Measurements from ENCODE around the gene ATP11C.
"Not testable (repeated sequence)": the region's sequence is repeated elsewhere in the genome, so short reads cannot be mapped to it uniquely, and the experiment has no call there.

Gene ATP11C

DNA sequence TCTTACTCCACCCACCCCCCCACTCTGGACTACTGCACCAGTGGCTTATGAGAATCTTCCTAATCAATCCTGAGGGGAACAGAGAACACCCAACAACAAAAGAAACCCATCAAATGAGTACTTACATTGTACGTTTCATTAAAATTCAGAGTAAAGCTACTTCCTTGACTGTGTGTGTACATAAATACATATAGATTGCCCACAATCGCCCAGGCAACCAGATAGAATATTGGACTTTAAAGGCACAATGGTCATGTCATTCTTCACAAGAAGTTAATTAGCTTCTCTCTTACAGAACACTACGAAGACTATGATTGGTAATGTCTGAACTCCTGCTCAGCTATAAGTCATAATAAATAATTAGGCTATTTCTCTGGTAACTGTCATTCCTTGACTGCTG, 12.2 kb upstream of the ATP11C start:
- Histone ChIP-seq H3K27me3 (ENCODE audit: control insufficient read depth, insufficient read depth, low read length) (no peaks in the 10 kb centered on the region), H3K4me3 (ENCODE audit: low read length) (no peak overlapping the region)

DNA sequence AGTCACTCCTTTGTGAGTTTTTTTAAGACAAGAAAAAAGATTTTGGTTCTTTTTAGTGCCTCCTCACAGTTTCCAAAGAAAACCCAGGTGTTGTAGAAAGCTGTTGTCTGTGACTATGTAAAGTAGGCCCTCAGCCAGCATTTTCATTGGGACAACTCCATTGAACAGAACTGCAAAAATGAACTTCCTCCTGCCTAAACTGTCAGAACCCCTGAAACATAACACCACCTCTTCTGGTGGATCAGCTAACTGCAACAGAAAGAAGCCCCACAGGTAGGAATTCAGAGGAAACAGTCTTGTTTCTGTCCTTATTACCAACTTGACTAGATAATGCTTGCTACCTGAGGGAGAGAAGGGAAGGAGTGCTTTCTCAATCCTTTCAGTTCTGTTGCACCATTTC, 3.4 kb upstream of the ATP11C start:
- H3K27me3 ChIP-seq (ENCODE audit: control insufficient read depth, insufficient read depth, low read length) = no peaks in the 10 kb centered on the region
- no peak overlapping the region for H3K9ac ChIP-seq (ENCODE audit: low read length)
- H3K27ac ChIP-seq (ENCODE audit: low read depth, low read length) = no peak overlapping the region
- no peaks in the 10 kb centered on the region for H3K36me3 ChIP-seq (ENCODE audit: control insufficient read depth, insufficient read depth, low read length)
- H3K4me3 ChIP-seq (ENCODE audit: low read length) = no peak overlapping the region
- no peaks in the 10 kb centered on the region for H3K4me1 ChIP-seq (ENCODE audit: control insufficient read depth, insufficient read depth, low read length)

More for the DNA sequence above, 12.2 kb upstream of the ATP11C start:
- no peak overlapping the region for H3K9ac ChIP-seq (ENCODE audit: low read length)
- H3K27ac ChIP-seq (ENCODE audit: low read depth, low read length) = no peak overlapping the region
- H3K36me3 ChIP-seq (ENCODE audit: control insufficient read depth, insufficient read depth, low read length) = no peaks in the 10 kb centered on the region
- no peaks in the 10 kb centered on the region for H3K4me1 ChIP-seq (ENCODE audit: control insufficient read depth, insufficient read depth, low read length)

DNA sequence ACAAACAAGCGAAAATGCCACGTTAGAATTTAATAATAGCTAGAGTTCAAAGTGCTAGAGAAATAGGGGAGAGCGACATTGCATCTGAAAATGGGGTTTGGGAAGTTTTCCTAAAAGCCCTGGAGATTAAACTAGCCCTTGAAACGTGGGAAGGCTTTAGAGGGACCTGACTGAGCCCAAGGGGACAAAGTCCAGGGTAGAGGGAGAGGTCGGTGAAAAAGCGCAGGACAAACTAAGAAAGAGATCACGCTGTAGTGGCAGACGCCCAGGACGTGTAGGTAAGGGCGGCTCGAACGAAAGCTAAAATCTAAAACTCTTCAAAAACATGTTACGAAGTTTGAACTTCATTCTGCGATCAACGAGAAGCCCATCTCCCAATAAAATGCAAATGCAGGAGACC, 1.1 kb upstream of the ATP11C start:
- H3K4me3 ChIP-seq (ENCODE audit: low read length) = peak overlapping the region; percentile 60
- no peaks in the 10 kb centered on the region for H3K27me3 ChIP-seq (ENCODE audit: control insufficient read depth, insufficient read depth, low read length)
- H3K4me1 ChIP-seq (ENCODE audit: control insufficient read depth, insufficient read depth, low read length) = no peaks in the 10 kb centered on the region
- H3K9ac ChIP-seq (ENCODE audit: low read length) = no peak overlapping the region
- no peaks in the 10 kb centered on the region for H3K36me3 ChIP-seq (ENCODE audit: control insufficient read depth, insufficient read depth, low read length)
- peak overlapping the region; percentile 94 for H3K27ac ChIP-seq (ENCODE audit: low read depth, low read length)

DNA sequence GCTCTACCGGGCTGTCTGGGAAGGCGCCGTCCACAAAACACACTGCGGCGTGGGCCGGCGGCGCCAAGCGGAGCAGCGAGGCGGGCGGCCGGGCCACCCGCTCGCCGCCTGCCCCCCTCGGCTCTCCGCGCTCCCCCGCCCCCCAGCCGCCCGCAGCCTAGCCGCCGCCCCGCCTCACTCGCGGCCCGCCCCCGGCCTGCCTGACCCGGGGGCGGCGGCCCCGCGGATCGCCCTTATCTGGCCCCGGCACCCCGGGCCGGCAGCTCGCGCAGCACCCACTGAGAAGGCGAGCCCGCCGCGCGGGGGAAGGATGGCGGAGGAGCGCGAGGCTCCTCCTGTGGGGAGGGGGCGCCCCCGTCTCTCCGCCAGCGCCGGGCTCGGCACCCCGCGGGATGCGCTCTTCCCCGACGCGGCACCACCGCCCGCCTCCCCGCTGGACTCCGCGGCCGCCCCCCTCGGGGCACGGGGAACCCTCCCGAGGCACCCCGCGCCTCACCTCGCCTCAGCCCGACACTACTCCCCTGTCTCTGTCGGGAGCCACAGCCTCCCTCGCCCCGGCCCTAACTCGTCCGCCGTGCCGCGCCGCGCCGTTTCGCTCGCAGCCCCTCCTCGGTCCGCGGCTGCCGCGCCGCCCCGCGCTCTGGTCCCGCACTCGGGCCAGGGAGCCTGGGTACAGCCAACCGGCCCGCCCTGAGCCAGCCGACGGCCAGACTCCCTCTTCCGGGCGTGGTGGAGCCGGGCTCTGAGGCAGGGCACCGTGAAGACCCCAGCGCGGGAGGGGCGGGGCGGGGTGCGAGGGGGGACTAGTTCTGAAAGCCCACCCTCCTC, 566 bp downstream of the ATP11C start:
- H3K36me3 ChIP-seq (ENCODE audit: control insufficient read depth, insufficient read depth, low read length) = no peaks in the 10 kb centered on the region
- H3K4me3 ChIP-seq (ENCODE audit: low read length) = peak overlapping the region; percentile 75
- peak overlapping the region; percentile 49 for H3K9ac ChIP-seq (ENCODE audit: low read length)
- no peaks in the 10 kb centered on the region for H3K27me3 ChIP-seq (ENCODE audit: control insufficient read depth, insufficient read depth, low read length)
- peak overlapping the region; percentile 94 for H3K27ac ChIP-seq (ENCODE audit: low read depth, low read length)
- no peaks in the 10 kb centered on the region for H3K4me1 ChIP-seq (ENCODE audit: control insufficient read depth, insufficient read depth, low read length)

DNA sequence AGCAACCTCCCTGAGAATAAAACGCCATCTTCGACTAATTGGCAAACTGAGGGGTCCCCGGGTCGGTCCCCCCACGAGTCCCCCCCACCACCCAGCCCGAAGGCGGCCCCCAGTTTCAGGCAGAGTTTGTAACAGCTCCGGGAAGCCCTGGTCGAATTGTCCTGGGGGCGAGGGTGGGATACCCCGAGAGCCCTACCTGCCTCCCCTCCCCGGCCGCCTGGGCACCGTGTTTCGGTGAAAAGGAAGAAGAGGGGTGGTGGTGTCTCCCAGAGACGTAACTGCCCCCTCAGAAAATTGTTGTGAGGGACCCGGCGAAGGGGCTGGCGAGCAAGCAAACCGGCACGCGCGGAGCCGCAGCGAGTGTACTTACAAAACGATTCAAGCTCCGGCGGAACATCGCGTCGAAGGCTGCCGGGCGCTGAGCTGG, 1.2 kb downstream of the ATP11C start:
- no peaks in the 10 kb centered on the region for H3K36me3 ChIP-seq (ENCODE audit: control insufficient read depth, insufficient read depth, low read length)
- H3K27me3 ChIP-seq (ENCODE audit: control insufficient read depth, insufficient read depth, low read length) = no peaks in the 10 kb centered on the region
- H3K9ac ChIP-seq (ENCODE audit: low read length) = no peak overlapping the region
- H3K4me3 ChIP-seq (ENCODE audit: low read length) = peak overlapping the region; percentile 75
- H3K4me1 ChIP-seq (ENCODE audit: control insufficient read depth, insufficient read depth, low read length) = no peaks in the 10 kb centered on the region
- H3K27ac ChIP-seq (ENCODE audit: low read depth, low read length) = peak overlapping the region; percentile 94

DNA sequence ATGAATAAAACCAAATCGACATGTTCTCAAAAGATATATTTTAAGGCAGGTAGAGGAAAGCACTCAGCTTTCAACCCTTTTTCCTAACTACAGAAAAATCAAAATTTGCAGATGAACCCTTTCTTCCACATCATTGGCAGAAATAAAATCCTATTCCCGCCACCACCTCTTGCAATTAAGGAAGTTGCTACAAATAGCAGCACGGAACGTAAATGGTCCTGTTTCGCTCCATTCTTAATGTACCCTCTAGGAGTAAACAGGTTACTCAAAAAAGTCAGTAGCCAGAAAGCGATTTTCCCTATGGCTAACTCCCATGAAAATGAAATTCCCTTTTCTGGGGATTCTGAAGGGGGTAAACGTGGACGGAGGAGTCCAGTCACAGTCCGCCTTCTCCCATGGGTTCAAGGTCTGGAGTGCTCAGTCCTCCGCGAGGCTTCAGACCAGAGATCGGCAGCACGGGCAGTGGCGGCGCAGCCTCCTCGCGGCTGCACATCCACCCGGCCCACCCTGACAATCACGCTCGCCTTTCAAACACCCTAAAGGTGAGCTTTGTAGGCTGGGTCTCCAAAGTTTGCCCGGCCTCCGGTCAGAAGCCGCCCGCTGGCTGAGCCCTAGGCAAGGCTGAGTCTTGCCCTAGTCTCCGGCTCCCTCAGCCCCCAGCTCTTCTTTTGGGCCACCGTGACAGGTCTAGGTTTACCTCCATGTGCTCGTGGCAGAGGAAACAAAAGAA, 1.8 kb downstream of the ATP11C start:
- Histone ChIP-seq H3K4me1 (ENCODE audit: control insufficient read depth, insufficient read depth, low read length) (no peaks in the 10 kb centered on the region), H3K27ac (ENCODE audit: low read depth, low read length) (no peak overlapping the region), H3K27me3 (ENCODE audit: control insufficient read depth, insufficient read depth, low read length) (no peaks in the 10 kb centered on the region), H3K4me3 (ENCODE audit: low read length) (peak overlapping the region; percentile 75), H3K9ac (ENCODE audit: low read length) (no peak overlapping the region), H3K36me3 (ENCODE audit: control insufficient read depth, insufficient read depth, low read length) (no peaks in the 10 kb centered on the region)

DNA sequence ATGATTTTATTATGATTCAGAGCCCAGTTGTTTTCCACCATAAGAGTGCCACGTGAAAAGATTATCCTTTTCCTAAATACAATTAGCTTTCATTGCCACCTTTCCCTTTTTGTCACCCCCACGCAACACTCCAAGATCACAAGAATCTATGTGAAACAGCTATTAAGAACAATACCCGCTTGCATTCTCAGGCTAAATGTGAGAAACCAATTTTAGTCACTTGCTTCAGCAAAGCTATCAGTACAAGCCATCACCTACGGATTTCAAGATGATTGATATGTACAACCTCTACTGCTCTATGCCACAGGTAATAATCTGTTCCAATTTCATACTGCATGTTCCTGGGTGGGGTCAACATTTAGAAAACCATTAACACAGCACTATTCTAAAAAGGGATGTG, 2.5 kb downstream of the ATP11C start:
- Histone ChIP-seq H3K27me3 (ENCODE audit: control insufficient read depth, insufficient read depth, low read length) (no peaks in the 10 kb centered on the region), H3K27ac (ENCODE audit: low read depth, low read length) (no peak overlapping the region), H3K4me1 (ENCODE audit: control insufficient read depth, insufficient read depth, low read length) (no peaks in the 10 kb centered on the region), H3K9ac (ENCODE audit: low read length) (no peak overlapping the region), H3K4me3 (ENCODE audit: low read length) (no peak overlapping the region), H3K36me3 (ENCODE audit: control insufficient read depth, insufficient read depth, low read length) (no peaks in the 10 kb centered on the region)

DNA sequence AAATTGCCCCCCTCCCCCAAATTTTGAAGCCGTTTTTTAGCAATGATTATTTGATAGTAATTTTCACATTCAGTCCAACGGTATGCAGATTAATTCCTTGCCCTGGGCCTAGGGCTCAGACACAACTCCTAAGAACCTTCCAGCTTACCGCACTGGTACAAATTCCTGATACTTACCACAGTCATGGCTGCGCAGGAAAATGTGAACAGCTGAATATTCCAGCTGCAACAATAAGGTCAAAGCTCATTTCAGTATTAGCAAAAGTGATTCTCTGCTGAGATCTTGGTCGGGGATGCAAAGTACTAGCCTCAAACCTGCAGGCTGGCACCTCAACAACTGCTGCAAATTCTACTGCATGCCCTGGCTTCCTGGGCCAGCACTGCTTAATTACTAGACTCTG, 3.0 kb downstream of the ATP11C start:
- Histone ChIP-seq H3K27me3 (ENCODE audit: control insufficient read depth, insufficient read depth, low read length) (no peaks in the 10 kb centered on the region), H3K36me3 (ENCODE audit: control insufficient read depth, insufficient read depth, low read length) (no peaks in the 10 kb centered on the region), H3K9ac (ENCODE audit: low read length) (no peak overlapping the region), H3K27ac (ENCODE audit: low read depth, low read length) (no peak overlapping the region), H3K4me1 (ENCODE audit: control insufficient read depth, insufficient read depth, low read length) (no peaks in the 10 kb centered on the region), H3K4me3 (ENCODE audit: low read length) (no peak overlapping the region)

DNA sequence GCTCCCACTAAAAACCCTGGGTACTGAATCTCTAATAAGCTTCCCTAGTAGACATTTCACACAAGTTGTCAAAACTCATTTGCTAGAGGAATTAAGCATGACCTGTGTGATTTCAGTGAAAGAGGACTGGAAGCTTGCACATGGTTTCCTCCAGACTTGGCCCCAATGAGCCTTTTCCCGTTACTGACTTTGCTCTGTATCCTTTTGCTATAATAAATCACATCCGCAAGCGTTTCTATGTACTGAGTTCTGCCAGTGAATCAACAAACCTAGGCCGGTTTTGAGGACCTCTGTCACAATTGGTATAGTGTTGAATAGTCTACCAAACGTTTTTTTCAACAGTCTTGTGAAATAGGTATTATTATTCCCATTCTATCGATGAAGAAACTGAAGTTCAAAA, 8.2 kb downstream of the ATP11C start:
- no peaks in the 10 kb centered on the region for H3K27me3 ChIP-seq (ENCODE audit: control insufficient read depth, insufficient read depth, low read length)
- no peak overlapping the region for H3K4me3 ChIP-seq (ENCODE audit: low read length)
- H3K4me1 ChIP-seq (ENCODE audit: control insufficient read depth, insufficient read depth, low read length) = no peaks in the 10 kb centered on the region
- H3K27ac ChIP-seq (ENCODE audit: low read depth, low read length) = no peak overlapping the region
- H3K36me3 ChIP-seq (ENCODE audit: control insufficient read depth, insufficient read depth, low read length) = no peaks in the 10 kb centered on the region
- no peak overlapping the region for H3K9ac ChIP-seq (ENCODE audit: low read length)

DNA sequence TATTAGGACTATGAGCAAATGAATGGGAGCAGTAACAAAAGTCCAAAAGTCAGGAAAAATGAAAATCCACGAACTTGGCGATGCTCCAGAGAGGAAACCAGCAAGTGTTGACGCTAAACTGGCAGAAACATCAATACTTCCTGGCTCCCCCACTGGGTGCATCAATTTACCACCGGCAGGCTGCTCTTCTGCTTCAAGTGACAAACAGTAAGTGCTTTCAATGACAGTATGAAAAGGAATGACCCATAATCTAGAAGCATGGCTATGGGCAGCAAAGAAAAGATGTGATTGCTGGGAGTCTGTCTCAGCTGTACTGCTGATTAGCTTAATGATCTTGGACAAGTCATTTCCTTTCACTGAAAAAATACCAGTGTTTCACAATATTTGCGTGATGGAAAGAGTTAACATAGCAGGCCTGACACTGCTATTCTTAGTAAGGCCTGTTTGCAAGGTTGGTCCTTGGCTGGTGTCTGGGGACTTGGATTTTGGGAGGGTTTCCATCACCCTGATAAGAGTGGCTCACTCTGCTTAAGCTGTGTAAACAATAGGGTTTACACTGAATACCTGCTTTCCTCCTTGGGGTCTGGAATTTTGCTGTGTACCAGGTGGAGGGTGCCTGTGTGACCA, 8.7 kb downstream of the ATP11C start:
- Histone ChIP-seq H3K27ac (ENCODE audit: low read depth, low read length) (no peak overlapping the region), H3K9ac (ENCODE audit: low read length) (no peak overlapping the region), H3K4me3 (ENCODE audit: low read length) (no peak overlapping the region), H3K36me3 (ENCODE audit: control insufficient read depth, insufficient read depth, low read length) (no peaks in the 10 kb centered on the region), H3K4me1 (ENCODE audit: control insufficient read depth, insufficient read depth, low read length) (no peaks in the 10 kb centered on the region), H3K27me3 (ENCODE audit: control insufficient read depth, insufficient read depth, low read length) (no peaks in the 10 kb centered on the region)

DNA sequence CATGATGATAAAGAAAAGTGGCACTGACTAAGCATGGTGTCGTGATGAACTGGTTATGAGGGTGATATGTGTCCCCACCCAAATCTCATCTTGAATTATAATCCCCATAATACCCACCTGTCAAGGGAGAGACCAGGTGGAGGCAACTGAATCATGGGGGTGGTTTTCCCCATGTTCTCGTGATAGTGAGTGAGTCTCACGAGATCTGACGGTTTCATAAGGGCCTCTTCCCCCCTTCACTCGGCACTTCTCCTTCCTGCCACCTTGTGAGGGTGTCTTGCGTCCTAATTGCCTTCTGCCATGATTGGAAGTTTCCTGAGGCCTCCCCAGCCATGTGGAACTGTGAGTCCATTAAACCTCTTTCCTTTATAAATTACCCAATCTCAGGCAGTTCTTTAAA, 11.7 kb downstream of the ATP11C start:
- H3K4me1 ChIP-seq (ENCODE audit: control insufficient read depth, insufficient read depth, low read length); H3K27ac ChIP-seq (ENCODE audit: low read depth, low read length); H3K4me3 ChIP-seq (ENCODE audit: low read length); H3K9ac ChIP-seq (ENCODE audit: low read length); H3K36me3 ChIP-seq (ENCODE audit: control insufficient read depth, insufficient read depth, low read length); H3K27me3 ChIP-seq (ENCODE audit: control insufficient read depth, insufficient read depth, low read length): not testable (repeated sequence)

DNA sequence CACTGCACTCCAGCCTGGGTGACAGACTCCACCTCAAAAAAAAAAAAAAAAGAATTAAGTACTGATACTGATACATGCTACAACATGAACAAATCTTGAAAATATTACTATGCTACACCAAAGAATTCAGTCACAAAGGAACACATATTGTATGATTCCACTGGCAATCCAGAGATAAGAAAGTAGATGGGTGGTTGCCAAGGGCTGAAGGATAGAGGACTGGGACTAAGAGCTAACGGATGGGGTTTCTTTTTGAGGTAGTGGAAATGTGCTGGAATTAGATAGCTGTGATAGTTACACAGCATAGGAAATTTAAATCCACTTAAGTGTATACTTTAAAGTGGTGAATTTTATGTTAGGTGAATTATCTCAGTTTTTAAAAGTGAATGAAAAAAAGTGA, 12.5 kb downstream of the ATP11C start:
- Histone ChIP-seq H3K36me3 (ENCODE audit: control insufficient read depth, insufficient read depth, low read length) (no peaks in the 10 kb centered on the region), H3K4me3 (ENCODE audit: low read length) (no peak overlapping the region), H3K4me1 (ENCODE audit: control insufficient read depth, insufficient read depth, low read length) (no peaks in the 10 kb centered on the region), H3K9ac (ENCODE audit: low read length) (no peak overlapping the region), H3K27me3 (ENCODE audit: control insufficient read depth, insufficient read depth, low read length) (no peaks in the 10 kb centered on the region), H3K27ac (ENCODE audit: low read depth, low read length) (no peak overlapping the region)
